ENCODE measurements around the gene TNKS2. TPM values are rescaled to one million over a fixed set of nuclear protein-coding genes. Genes with fewer than 3 reads are reported as not detected.

The TNKS2 gene
- total RNA-seq, 1 donor from 2014 or later: 82.0 TPM

GRCh38 chr10:91908337-91909116 lies 110.3 kb downstream of the TNKS2 start:
- peak; percentile 92 for DNase-seq

DNA sequence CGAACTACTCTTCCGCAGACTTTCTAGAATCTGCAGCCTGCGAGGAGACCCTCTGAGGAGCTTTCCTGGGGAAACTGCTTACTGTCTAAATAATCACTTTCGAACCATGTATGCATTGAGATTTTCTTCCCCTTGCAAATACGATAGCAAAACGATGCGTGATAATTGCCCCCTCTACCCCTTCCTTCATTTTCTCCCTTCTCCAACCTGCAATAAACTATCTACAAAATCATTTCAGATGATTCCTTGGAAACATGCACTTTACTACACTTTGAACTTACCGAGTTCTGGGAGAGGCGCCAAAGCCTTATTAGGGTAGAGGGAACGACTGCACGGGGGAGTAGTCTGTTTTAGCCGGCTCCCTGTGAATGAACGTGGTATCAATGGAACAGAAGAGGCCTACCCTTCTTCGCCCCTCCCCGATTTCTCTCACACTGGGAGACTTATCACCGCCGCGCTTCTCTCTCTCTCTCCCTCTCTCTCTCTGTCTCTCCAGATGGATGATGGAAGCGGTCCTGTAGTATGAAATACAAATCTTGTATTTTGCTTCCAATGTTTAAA lies 111.0 kb downstream of the TNKS2 start, which contains the start of gene FGFBP3:
FGFBP3 (minus strand) TSS at position 370 of the 561 bp plus-strand sequence. CDS start 517 bp downstream, outside the sequence.
- peak; percentile 81 for DNase-seq

- no peak for DNase-seq
These were observed 112.2 kb downstream of the TNKS2 start for GRCh38 chr10:91910467-91910866.

Small RNAs within 50 kb of the gene (small RNA-seq; reads per million reads assigned to genes)
- gene AL359198.2 (ENCODE audit: low replicate concordance) (not detected), gene SRP9P1 (ENCODE audit: low replicate concordance) (not detected)

Other genes with a start within 250 kb of the TNKS2 start
- gene PPP1R3C, start 165.4 kb upstream of the TNKS2 start, total RNA-seq: 540 TPM
- gene FGFBP3, start 111.1 kb downstream of the TNKS2 start, total RNA-seq: 0.72 TPM
- gene BTAF1, start 125.3 kb downstream of the TNKS2 start, total RNA-seq: 53.2 TPM